Stomach (tissue), 4 donors: Measurements from ENCODE around the gene FAM3D.

Experiments used
- CTCF ChIP-seq, 7 experiments: fragments of 450-650 bp in 4 of 7; fragments of 200-600 bp in 3 of 7; sonication (generic) in 3 of 7; IDR thresholded peaks; one replicate each; pipeline ENCODE4 v1.5.1; 2016 to 2019; ENCODE audit warnings: antibody characterized with exemption in 7 of 7, control low read depth in 2 of 7, mild to moderate bottlenecking in 1 of 7
- EP300 ChIP-seq: sonication (generic); formaldehyde crosslinking; IDR thresholded peaks from one replicate; pipeline ENCODE4 v1.6.1; 2017; ENCODE audit warnings: antibody characterized with exemption

- TF ChIP-seq CTCF (IDR thresholded peaks at IDR 0.05) (no peak), EP300 (no peak)
These were observed 47.3 kb upstream of the FAM3D start for GRCh38 chr3:58713715-58714401.
